ENCODE measurements around the gene RPL27A. TPM values are rescaled to one million over a fixed set of nuclear protein-coding genes. Genes with fewer than 3 reads are reported as not detected.

The RPL27A gene
- total and polyA plus RNA-seq, 2 of the 8 experiments (the other 6 are each of a cell fraction or from before 2014, with no cell fraction given): 1,756 to 1,777 TPM

GRCh38 chr11:8715501-8715900 is 32.9 kb downstream of the RPL27A start:
- ChIA-PET CTCF (ENCODE audit: partially characterized antibody) (interaction anchor here (1.2 to 2.5 kb wide), 3 partner anchors 10 to 98 kb away, joined by 3 to 8 read pairs (median 3); no protein-coding TSS in a partner anchor), POLR2A (ENCODE audit: partially characterized antibody) (interaction anchor here (0.9 to 2.2 kb wide), 7 partner anchors 12 to 95 kb away, joined by 3 to 8 read pairs (median 6); a partner anchor contains a TSS)
- H3K18ac ChIP-seq (ENCODE audit: extremely low read depth, low read length): no peak overlapping the region
- H3K56ac ChIP-seq (replicated peaks; ENCODE audit: insufficient read length, low read depth, low read length): no peak overlapping the region
- 0 out of 2 replicates have a peak overlapping the region, but pooled peaks have one; percentile 22 for H4K8ac ChIP-seq (ENCODE audit: extremely low read depth, insufficient read depth, low read length)
- no peak overlapping the region for H2BK120ac ChIP-seq (replicated peaks; ENCODE audit: low read depth, low read length)
- H2AFZ ChIP-seq (ENCODE audit: low read length): no peak overlapping the region
- H3K23me2 ChIP-seq (ENCODE audit: low read depth, low read length): no peaks in the 10 kb centered on the region
- H3K9me3 ChIP-seq (ENCODE audit: insufficient read depth in 2 of 2, low read depth in 1 of 2, low read length in 1 of 2): no peaks in the 10 kb centered on the region
- H3K4me3 ChIP-seq (ENCODE audit: extremely low read depth in 1 of 4, insufficient read depth in 2 of 4, low read depth in 3 of 4, low read length in 4 of 4): no peak overlapping the region
- H3K27ac ChIP-seq (ENCODE audit: low read depth, low read length): no peak overlapping the region
- H3K9ac ChIP-seq (replicated peaks in 1 of 4; ENCODE audit: extremely low read depth in 1 of 4, low read depth in 3 of 4, low read length in 3 of 4): no peak overlapping the region
- 91% methylated on average over 13 of the region's 15 CpGs; no CpG with 5 or more reads in 1 of the 2 experiments for WGBS, 2 experiments (ENCODE audit: extremely low coverage in 1 of 2, insufficient coverage in 1 of 2, insufficient read length in 1 of 2, insufficient replicate concordance in 2 of 2, low coverage in 1 of 2, low lambda C conversion rate in 2 of 2, missing lambda C conversion rate in 1 of 2)
- no peak overlapping the region for H3K23ac ChIP-seq (ENCODE audit: insufficient read length)
- H3K27me3 ChIP-seq (replicated peaks in 1 of 4; ENCODE audit: control insufficient read depth in 3 of 4, extremely low read depth in 1 of 4, insufficient read depth in 3 of 4, low read length in 3 of 4): no peaks in the 10 kb centered on the region
- no peak overlapping the region for H4K5ac ChIP-seq (ENCODE audit: insufficient read length, low read depth, low read length)
- H2BK15ac ChIP-seq (ENCODE audit: low read length): no peak overlapping the region
- no peak overlapping the region for H2BK5ac ChIP-seq (ENCODE audit: low read depth, low read length)
- FAIRE-seq (no peak), DNase-seq (ENCODE audit: low read depth in 1 of 2, low spot score in 2 of 2) (no peak)
- peaks cover 3% of the 10 kb centered on the region; the same call in 1 of the 2 replicates for H3K79me1 ChIP-seq (ENCODE audit: low read depth, low read length)
- H2AK5ac ChIP-seq (ENCODE audit: low read depth, low read length): no peak overlapping the region
- H3K14ac ChIP-seq (ENCODE audit: insufficient read length): no peak overlapping the region
- peaks cover 0 to 5% (median 3%) of the 10 kb centered on the region in 4 experiments; a peak in 4 of 7 replicates for H3K4me1 ChIP-seq (replicated peaks in 1 of 4; ENCODE audit: control insufficient read depth in 3 of 4, insufficient read depth in 4 of 4, low read length in 3 of 4)
- no peak overlapping the region for H2BK12ac ChIP-seq (ENCODE audit: low read depth, low read length)
- H4K91ac ChIP-seq (replicated peaks; ENCODE audit: insufficient read length, low read length): no peak overlapping the region
- H2BK20ac ChIP-seq (ENCODE audit: low read length): no peak overlapping the region
- no peak overlapping the region for H3K4ac ChIP-seq (replicated peaks; ENCODE audit: insufficient read length, low read depth, low read length)
- H3K79me2 ChIP-seq (ENCODE audit: control insufficient read depth in 1 of 2, insufficient read depth in 2 of 2, low read length in 2 of 2): no peaks in the 10 kb centered on the region
- peaks cover 0 to 6% (median 2%) of the 10 kb centered on the region in 4 experiments; a peak in 5 of 8 replicates for H3K36me3 ChIP-seq (ENCODE audit: control insufficient read depth in 2 of 4, insufficient read depth in 4 of 4, low read length in 3 of 4)
- no peaks in the 10 kb centered on the region for H4K20me1 ChIP-seq (replicated peaks in 1 of 2; ENCODE audit: control insufficient read depth in 1 of 2, insufficient read depth in 2 of 2, low read length in 2 of 2)
- H3K4me2 ChIP-seq (ENCODE audit: insufficient read depth in 1 of 2, low read depth in 2 of 2, low read length in 2 of 2): no peak overlapping the region
- TF ChIP-seq JUND (IDR thresholded peaks at IDR 0.05; ENCODE audit: low read length) (no peak), MAX (IDR thresholded peaks at IDR 0.05) (no peak), ASH2L (IDR thresholded peaks at IDR 0.05; ENCODE audit: low read length) (no peak), RBBP5 (IDR thresholded peaks at IDR 0.05; ENCODE audit: borderline replicate concordance, low read depth, low read length) (no peak), TAF1 (IDR thresholded peaks at IDR 0.05; ENCODE audit: low read depth, low read length) (no peak), JUN (IDR thresholded peaks at IDR 0.05; ENCODE audit: low read depth, low read length) (no peak), BACH1 (IDR thresholded peaks at IDR 0.05; ENCODE audit: low read length) (no peak), ATF3 (IDR thresholded peaks at IDR 0.05; ENCODE audit: insufficient read depth, low read depth, low read length) (no peak), FOSL1 (IDR thresholded peaks at IDR 0.05; ENCODE audit: insufficient read depth, low read depth, low read length) (no peak), KDM5A (IDR thresholded peaks at IDR 0.05; ENCODE audit: low read length) (no peak), CBX5 (IDR thresholded peaks at IDR 0.05; ENCODE audit: low read depth, low read length) (no peak), SAP30 (IDR thresholded peaks at IDR 0.05; ENCODE audit: insufficient read depth, insufficient replicate concordance, low read length) (no peak), TEAD4 (IDR thresholded peaks at IDR 0.05; ENCODE audit: low read depth, low read length) (no peak), ZNF274 (IDR thresholded peaks at IDR 0.05; ENCODE audit: borderline replicate concordance, extremely low read depth, low read length) (no peak)

All from H1 (cell line).